Mammary epithelial cell (primary cell): Measurements from ENCODE around the gene TTLL9.

Experiments
- EZH2 ChIP-seq: IDR thresholded peaks from 2 replicates; pipeline ENCODE4 v1.6.1; 2012; ENCODE audit warnings: low read length, inconsistent platforms, borderline replicate concordance
- TF ChIP-seq, protein P1 (sequence below), 2 donors: IDR thresholded peaks in 1 of 2; conservative IDR thresholded peaks in 1 of 2; 2 replicates each; pipeline ENCODE4 v1.5.1; 2011 to 2012; ENCODE audit warnings: inconsistent platforms in 2 of 2, low read length in 2 of 2, mild to moderate bottlenecking in 2 of 2, control low read depth in 1 of 2, low read depth in 1 of 2; ENCODE audit not compliant: insufficient read depth in 1 of 2; ENCODE audit errors: extremely low read depth in 1 of 2

DNA sequence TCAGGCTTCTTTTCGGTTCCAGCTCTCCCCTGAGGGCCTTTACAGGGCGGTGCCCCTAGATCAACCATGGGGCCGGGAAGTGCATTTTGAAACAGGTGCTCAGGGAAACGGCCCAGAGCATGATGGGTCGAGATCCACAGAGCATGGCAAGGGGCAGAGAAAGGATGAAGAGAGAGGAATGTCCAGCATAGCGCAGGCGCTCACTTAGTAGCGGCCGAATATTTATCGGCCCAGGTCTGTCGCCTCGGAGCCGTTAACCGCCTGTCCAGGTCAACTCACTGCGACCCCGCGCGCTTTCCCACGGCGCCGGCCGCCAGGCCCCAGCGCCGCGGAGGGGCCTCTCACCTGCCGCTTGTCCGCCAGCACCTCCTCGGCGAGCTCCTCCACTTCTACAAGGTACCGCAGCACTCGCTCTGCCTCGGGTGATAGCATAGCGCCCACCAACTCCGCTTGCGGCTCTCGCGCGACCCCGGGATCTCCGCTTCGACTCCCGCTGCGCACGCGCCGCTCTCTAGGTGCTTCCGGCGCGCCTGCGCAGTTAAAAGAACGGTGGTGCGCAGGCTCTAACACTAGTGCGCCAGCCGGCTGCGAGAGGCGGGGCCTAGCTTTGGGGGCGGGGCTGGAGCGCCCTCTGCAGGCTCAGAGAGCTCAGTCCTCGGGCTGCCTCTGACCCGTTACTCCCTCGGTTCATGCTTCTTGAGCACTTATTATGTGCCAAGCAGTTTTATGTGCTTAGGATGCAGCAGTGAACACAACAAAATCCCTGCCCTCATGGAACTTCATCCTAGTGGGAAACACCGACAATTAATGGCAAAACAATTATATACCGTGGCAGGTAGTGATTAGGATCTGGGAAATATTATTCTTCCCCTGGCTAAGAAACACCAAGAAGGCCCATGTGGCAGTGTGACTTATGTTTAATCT is 81.4 kb downstream of the TTLL9 start, which contains the start of gene PDRG1:
- TF ChIP-seq, protein P1, sequence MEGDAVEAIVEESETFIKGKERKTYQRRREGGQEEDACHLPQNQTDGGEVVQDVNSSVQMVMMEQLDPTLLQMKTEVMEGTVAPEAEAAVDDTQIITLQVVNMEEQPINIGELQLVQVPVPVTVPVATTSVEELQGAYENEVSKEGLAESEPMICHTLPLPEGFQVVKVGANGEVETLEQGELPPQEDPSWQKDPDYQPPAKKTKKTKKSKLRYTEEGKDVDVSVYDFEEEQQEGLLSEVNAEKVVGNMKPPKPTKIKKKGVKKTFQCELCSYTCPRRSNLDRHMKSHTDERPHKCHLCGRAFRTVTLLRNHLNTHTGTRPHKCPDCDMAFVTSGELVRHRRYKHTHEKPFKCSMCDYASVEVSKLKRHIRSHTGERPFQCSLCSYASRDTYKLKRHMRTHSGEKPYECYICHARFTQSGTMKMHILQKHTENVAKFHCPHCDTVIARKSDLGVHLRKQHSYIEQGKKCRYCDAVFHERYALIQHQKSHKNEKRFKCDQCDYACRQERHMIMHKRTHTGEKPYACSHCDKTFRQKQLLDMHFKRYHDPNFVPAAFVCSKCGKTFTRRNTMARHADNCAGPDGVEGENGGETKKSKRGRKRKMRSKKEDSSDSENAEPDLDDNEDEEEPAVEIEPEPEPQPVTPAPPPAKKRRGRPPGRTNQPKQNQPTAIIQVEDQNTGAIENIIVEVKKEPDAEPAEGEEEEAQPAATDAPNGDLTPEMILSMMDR (conservative IDR thresholded peaks at IDR 0.05 in 1 of 2, IDR thresholded peaks at IDR 0.05 in 1 of 2; ENCODE audit: extremely low read depth in 1 of 2, insufficient read depth in 1 of 2, low read depth in 1 of 2, low read length in 2 of 2), result peak; percentile 84 to 96
- no peak for TF ChIP-seq EZH2
